Measurements from ENCODE around the gene RNF26. TPM values are rescaled to one million over a fixed set of nuclear protein-coding genes. Genes with fewer than 3 reads are reported as not detected.

The RNF26 gene
- total RNA-seq, 1 experiment from 2014 or later = 69.0 TPM

- Histone ChIP-seq H3K27me3 (ENCODE audit: control insufficient read depth, insufficient read depth, low read length) (no peaks in the 10 kb centered on the region), H3K4me3 (ENCODE audit: low read depth in 2 of 2, low read length in 2 of 2) (no peak overlapping the region), H3K36me3 (ENCODE audit: control insufficient read depth, insufficient read depth, low read length) (no peaks in the 10 kb centered on the region), H3K9me3 (ENCODE audit: control insufficient read depth, insufficient read depth, low read depth, low read length) (no peaks in the 10 kb centered on the region), H3K4me1 (ENCODE audit: control insufficient read depth, insufficient read depth, low read length) (peaks cover 17% of the 10 kb centered on the region), H3K27ac (ENCODE audit: low read length) (no peak overlapping the region)
- ATAC-seq (no peak), DNase-seq (ENCODE audit: low read depth, low spot score) (no peak)
- no peak for TF ChIP-seq CTCF (IDR thresholded peaks at IDR 0.05)
- TF ChIP-seq REST (IDR thresholded peaks at IDR 0.05; ENCODE audit: insufficient read depth in 1 of 2, low read depth in 2 of 2, low read length in 1 of 2) = no peak
- TF ChIP-seq POLR2AphosphoS5 (IDR thresholded peaks at IDR 0.05; ENCODE audit: low read depth, low read length) = no peak
- TF ChIP-seq TCF7L2 (IDR thresholded peaks at IDR 0.05; ENCODE audit: low read depth, low read length) = no peak
- no peak for TF ChIP-seq SIN3A (IDR thresholded peaks at IDR 0.05; ENCODE audit: borderline replicate concordance, insufficient read depth, low read depth, low read length)
- intact Hi-C loops (cut with micrococcal nuclease; ENCODE audit: unreplicated experiment) = no loop called here
- in situ Hi-C loops (cut with HindIII; ENCODE audit: low pct_unique_long_range_greater_than_20kb, low sequenced_read_pairs) = no loop called here
- no TSS peak for BruUV-seq (replicated peaks)
- ChIA-PET CTCF (interaction anchor here (0.6 kb wide), 1 partner anchor 40 kb away, joined by 10 read pairs; no protein-coding TSS in a partner anchor), POLR2A (no interaction called here)
These were observed 43.8 kb downstream of the RNF26 start for GRCh38 chr11:119377961-119378667.

- intact Hi-C loops (cut with micrococcal nuclease; ENCODE audit: unreplicated experiment) = no loop called here
- ChIA-PET CTCF (interaction anchor here (0.6 kb wide), 2 partner anchors 41 to 720 kb away, joined by 7 to 10 read pairs; no protein-coding TSS in a partner anchor), POLR2A (no interaction called here)
- H3K27me3 ChIP-seq (ENCODE audit: control insufficient read depth, insufficient read depth, low read length) = no peaks in the 10 kb centered on the region
- no peak overlapping the region for H3K27ac ChIP-seq (ENCODE audit: low read length)
- DNase-seq (ENCODE audit: low read depth, low spot score) (no peak), ATAC-seq (no peak)
- peaks cover 17% of the 10 kb centered on the region for H3K4me1 ChIP-seq (ENCODE audit: control insufficient read depth, insufficient read depth, low read length)
- H3K4me3 ChIP-seq (ENCODE audit: low read depth in 2 of 2, low read length in 2 of 2) = no peak overlapping the region
- no peaks in the 10 kb centered on the region for H3K9me3 ChIP-seq (ENCODE audit: control insufficient read depth, insufficient read depth, low read depth, low read length)
- in situ Hi-C loops (cut with HindIII; ENCODE audit: low pct_unique_long_range_greater_than_20kb, low sequenced_read_pairs) = no loop called here
- TF ChIP-seq SIN3A (IDR thresholded peaks at IDR 0.05; ENCODE audit: borderline replicate concordance, insufficient read depth, low read depth, low read length) (no peak), REST (IDR thresholded peaks at IDR 0.05; ENCODE audit: insufficient read depth in 1 of 2, low read depth in 2 of 2, low read length in 1 of 2) (no peak), POLR2AphosphoS5 (IDR thresholded peaks at IDR 0.05; ENCODE audit: low read depth, low read length) (no peak), TCF7L2 (IDR thresholded peaks at IDR 0.05; ENCODE audit: low read depth, low read length) (no peak), CTCF (IDR thresholded peaks at IDR 0.05) (no peak)
- BruUV-seq (replicated peaks) = no TSS peak
- H3K36me3 ChIP-seq (ENCODE audit: control insufficient read depth, insufficient read depth, low read length) = no peaks in the 10 kb centered on the region
These were observed 44.6 kb downstream of the RNF26 start for GRCh38 chr11:119378851-119379465.

Measured in Panc1 (cell line).